Left ventricle myocardium inferior (tissue), 1 donor: ENCODE data around the gene SNX25. TPM values are rescaled to one million over a fixed set of nuclear protein-coding genes. Genes with fewer than 3 reads are reported as not detected.

ENCODE experiments used
- DNase-seq: peaks from one replicate; pipeline ENCODE4 v3.0.0-alpha.2; 2020
- H3K27ac ChIP-seq: fragments of 200-600 bp; replicated peaks from 2 replicates; pipeline ENCODE4 v1.8.0; 2021
- H3K27me3 ChIP-seq: fragments of 200-600 bp; 2 replicates; pipeline ENCODE4 v1.8.0; 2021; ENCODE audit warnings: low read depth
- H3K36me3 ChIP-seq: fragments of 200-600 bp; 2 replicates; pipeline ENCODE4 v1.8.0; 2021
- H3K4me1 ChIP-seq: fragments of 200-600 bp; 2 replicates; pipeline ENCODE4 v1.8.0; 2021
- H3K4me3 ChIP-seq: fragments of 200-600 bp; 2 replicates; pipeline ENCODE4 v1.8.0; 2021; ENCODE audit warnings: mild to moderate bottlenecking, moderate library complexity
- H3K9me3 ChIP-seq: fragments of 200-600 bp; replicated peaks from 2 replicates; pipeline ENCODE4 v1.8.0; 2021
- CTCF ChIP-seq: fragments of 200-600 bp; IDR thresholded peaks from 2 replicates; pipeline ENCODE4 v1.8.0; 2021; ENCODE audit warnings: antibody characterized with exemption, mild to moderate bottlenecking, borderline replicate concordance
- intact Hi-C: fragments of 100-400 bp; cut with micrococcal nuclease; formaldehyde crosslinking; loops from one replicate; pipeline ENCODE4 v1.11.0; 2022
- total RNA-seq: library from RNA; stranded (reverse); fragmentation: NEBNext Ultra II Directional; extraction: Animal tissue kit (Norgen Biotek cat#: 25700); gene quantifications from one replicate; pipeline ENCODE4 v1.2.1, GENCODE V29; 2021
- donor health status: DM: no; HTN: yes; CAD: no; lungs with severe emphysema.

The SNX25 gene
- total RNA-seq, 1 donor from 2014 or later: 10.8 TPM

- no peak for DNase-seq
- intact Hi-C loops: no loop called here
- H3K4me1 ChIP-seq: no peaks in the 10 kb centered on the region
- no peak overlapping the region for H3K27ac ChIP-seq
- no peaks in the 10 kb centered on the region for H3K27me3 ChIP-seq
- H3K36me3 ChIP-seq: peaks cover 57% of the 10 kb centered on the region
- H3K9me3 ChIP-seq: no peaks in the 10 kb centered on the region
- TF ChIP-seq CTCF: no peak
- H3K4me3 ChIP-seq: no peak overlapping the region
These were observed 143.3 kb downstream of the SNX25 start for GRCh38 chr4:185352741-185353140.

DNA sequence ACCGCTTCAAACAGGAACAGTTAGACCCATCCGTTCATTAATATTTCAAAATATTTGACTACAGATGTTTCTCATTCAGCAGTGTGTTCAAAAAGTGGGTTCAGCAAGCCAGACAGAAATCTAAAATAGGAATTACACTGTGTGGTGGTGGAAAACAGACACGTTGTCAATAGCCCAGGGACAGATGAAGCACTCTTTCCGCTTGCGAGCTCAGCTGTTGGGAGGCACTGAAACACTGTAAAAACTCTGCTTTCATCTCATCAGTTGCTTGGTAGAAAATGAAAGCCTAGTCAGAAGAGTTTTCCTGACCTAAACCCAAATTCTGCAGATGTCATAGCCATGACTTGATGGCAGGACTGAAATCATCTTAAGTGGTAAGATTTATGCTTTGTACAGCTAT is 147.8 kb downstream of the SNX25 start:
- Histone ChIP-seq H3K27me3 (no peaks in the 10 kb centered on the region), H3K9me3 (no peaks in the 10 kb centered on the region), H3K36me3 (peaks cover 30% of the 10 kb centered on the region), H3K4me3 (no peak overlapping the region), H3K4me1 (no peaks in the 10 kb centered on the region), H3K27ac (no peak overlapping the region)
- TF ChIP-seq CTCF: no peak
- DNase-seq: no peak
- intact Hi-C loops: no loop called here

DNA sequence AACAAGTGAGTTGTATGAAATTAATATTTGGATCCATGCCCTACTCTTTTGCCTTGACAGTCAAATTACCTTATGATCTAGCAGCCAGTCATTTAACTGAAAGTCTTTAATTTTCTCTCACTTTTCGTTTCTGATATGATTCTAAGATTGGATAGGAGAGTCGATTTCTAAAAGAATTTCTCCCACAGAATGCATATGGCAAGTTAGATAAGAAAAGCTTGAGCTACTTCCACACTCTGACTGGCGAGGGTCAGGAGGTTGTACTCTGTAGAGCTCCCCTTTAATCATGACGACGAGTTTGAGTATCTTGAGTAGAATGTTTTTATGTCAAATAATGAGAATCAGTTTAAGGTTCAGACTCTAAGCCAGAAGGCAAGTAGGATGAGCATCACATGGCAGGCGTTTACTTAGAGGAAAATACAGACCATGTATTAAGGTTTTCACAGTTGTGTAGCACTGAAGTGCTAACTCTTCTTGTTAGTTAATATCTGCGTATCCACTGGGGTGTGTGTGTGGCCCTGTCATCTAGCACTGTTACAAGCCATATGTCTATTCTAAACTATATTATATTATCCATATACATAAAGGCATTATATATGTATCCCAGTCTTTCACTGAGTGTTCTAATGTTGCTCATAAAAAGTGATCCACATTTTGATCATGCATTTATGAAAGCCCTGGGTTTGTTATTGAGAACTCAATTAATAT is 148.5 kb downstream of the SNX25 start:
- peaks cover 23% of the 10 kb centered on the region for H3K36me3 ChIP-seq

DNA sequence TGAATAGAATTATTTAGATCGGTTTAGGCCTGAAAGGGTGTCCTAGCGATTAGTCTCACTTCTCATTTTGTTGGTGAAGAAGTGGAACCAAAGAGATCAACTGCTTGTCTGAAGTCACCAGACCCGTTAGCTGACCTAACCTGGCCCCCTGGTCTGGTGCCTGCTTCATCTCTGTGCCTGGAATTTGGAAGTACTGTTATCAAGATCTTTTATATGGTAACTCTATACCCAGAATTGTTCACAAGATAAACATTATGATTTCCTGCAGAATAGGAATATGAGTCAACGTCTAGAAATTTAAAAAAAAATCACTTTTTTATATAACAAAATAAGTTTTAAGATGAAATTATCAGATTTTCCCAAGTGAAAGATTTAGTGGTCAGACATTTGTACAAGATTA is 149.1 kb downstream of the SNX25 start:
- no peak for DNase-seq
- no peak for TF ChIP-seq CTCF
- Histone ChIP-seq H3K27ac (no peak overlapping the region), H3K4me3 (no peak overlapping the region), H3K9me3 (no peaks in the 10 kb centered on the region), H3K4me1 (no peaks in the 10 kb centered on the region), H3K36me3 (peaks cover 22% of the 10 kb centered on the region), H3K27me3 (no peaks in the 10 kb centered on the region)
- intact Hi-C loops: no loop called here

More for the DNA sequence above, 148.5 kb downstream of the SNX25 start:
- H3K4me1 ChIP-seq: no peaks in the 10 kb centered on the region
- H3K4me3 ChIP-seq: no peak overlapping the region
- TF ChIP-seq CTCF: no peak
- no peaks in the 10 kb centered on the region for H3K9me3 ChIP-seq
- intact Hi-C loops: no loop called here
- no peak overlapping the region for H3K27ac ChIP-seq
- no peak for DNase-seq
- no peaks in the 10 kb centered on the region for H3K27me3 ChIP-seq

GRCh38 chr4:185358959-185359358 is 149.6 kb downstream of the SNX25 start:
- intact Hi-C loops: no loop called here
- no peaks in the 10 kb centered on the region for H3K27me3 ChIP-seq
- H3K4me1 ChIP-seq: no peaks in the 10 kb centered on the region
- no peak overlapping the region for H3K4me3 ChIP-seq
- no peak for DNase-seq
- H3K27ac ChIP-seq: no peak overlapping the region
- H3K36me3 ChIP-seq: peaks cover 18% of the 10 kb centered on the region
- no peaks in the 10 kb centered on the region for H3K9me3 ChIP-seq
- TF ChIP-seq CTCF: no peak
